Cardiac atrium fibroblast (primary cell): ENCODE data around the gene ID1. TPM values are rescaled to one million over a fixed set of nuclear protein-coding genes. Genes with fewer than 3 reads are reported as not detected.

ENCODE experiments used
- total RNA-seq: library from RNA; depleted of rRNA; stranded (reverse); fragments of >200 nt; gene quantifications from 2 replicates; pipeline ENCODE4 v1.2.3, GENCODE V29; 2015

ID1 gene
- 759 and 813 TPM in 2 replicates for total RNA-seq

GRCh38 chr20:31605031-31605901 lies at the start of gene ID1:
TSS of gene ID1 (plus strand) at chr20:31605289. CDS start at chr20:31605388, 99 bp downstream.

GRCh38 chr20:31637660-31638059 lies 32.6 kb downstream of the ID1 start, which contains the start of gene COX4I2:
TSS of gene COX4I2 (plus strand) at chr20:31637912. CDS start at chr20:31639018, 1,106 bp downstream.

Other genes starting within 250 kb of the ID1 start
- not detected in 2 replicates for gene DEFB118, start 236.7 kb upstream of the ID1 start, total RNA-seq
- not detected in 2 replicates for gene DEFB119, start 214.7 kb upstream of the ID1 start, total RNA-seq
- gene DEFB121, start 199.1 kb upstream of the ID1 start, total RNA-seq = not detected in 2 replicates
- not detected in 2 replicates for gene DEFB123, start 164.7 kb upstream of the ID1 start, total RNA-seq
- not detected in 2 replicates for gene DEFB124, start 130.2 kb upstream of the ID1 start, total RNA-seq
- 2.8 and 3.4 TPM in 2 replicates for gene REM1, start 130.0 kb upstream of the ID1 start, total RNA-seq
- 104 and 139 TPM in 2 replicates for gene HM13, start 90.8 kb upstream of the ID1 start, total RNA-seq
- gene COX4I2, start 32.6 kb downstream of the ID1 start, total RNA-seq = not detected in 2 replicates
- 127 and 128 TPM in 2 replicates for gene BCL2L1, start 117.6 kb downstream of the ID1 start, total RNA-seq
- gene TPX2, start 134.0 kb downstream of the ID1 start, total RNA-seq = 20.9 and 26.4 TPM in 2 replicates
- gene MYLK2, start 214.1 kb downstream of the ID1 start, total RNA-seq = under 0.01 TPM in 1 of 2 replicates, not detected in the other
- 1.5 TPM in 1 of 2 replicates, not detected in the other for gene FOXS1, start 240.3 kb downstream of the ID1 start, total RNA-seq